Prostate gland (tissue), 2 donors: ENCODE measurements around the gene LYZL6.

Experiments used
- POLR2A ChIP-seq: fragments of 450-650 bp; IDR thresholded peaks from one replicate; pipeline ENCODE4 v1.6.1; 2016; ENCODE audit warnings: antibody characterized with exemption, mild to moderate bottlenecking
- POLR2AphosphoS5 ChIP-seq: sonication (generic); formaldehyde crosslinking; IDR thresholded peaks from one replicate; pipeline ENCODE4 v1.6.1; 2017; ENCODE audit warnings: antibody characterized with exemption
- TF ChIP-seq, protein P1 (sequence below), 4 experiments: fragments of 200-600 bp in 2 of 4; fragments of 450-650 bp in 2 of 4; sonication (generic) in 2 of 4; IDR thresholded peaks; 1 replicate in 3 of 4; 2 replicates in 1 of 4; pipeline ENCODE4 v1.5.1; 2016 to 2019; ENCODE audit warnings: antibody characterized with exemption in 4 of 4, mild to moderate bottlenecking in 2 of 4, moderate library complexity in 2 of 4

DNA sequence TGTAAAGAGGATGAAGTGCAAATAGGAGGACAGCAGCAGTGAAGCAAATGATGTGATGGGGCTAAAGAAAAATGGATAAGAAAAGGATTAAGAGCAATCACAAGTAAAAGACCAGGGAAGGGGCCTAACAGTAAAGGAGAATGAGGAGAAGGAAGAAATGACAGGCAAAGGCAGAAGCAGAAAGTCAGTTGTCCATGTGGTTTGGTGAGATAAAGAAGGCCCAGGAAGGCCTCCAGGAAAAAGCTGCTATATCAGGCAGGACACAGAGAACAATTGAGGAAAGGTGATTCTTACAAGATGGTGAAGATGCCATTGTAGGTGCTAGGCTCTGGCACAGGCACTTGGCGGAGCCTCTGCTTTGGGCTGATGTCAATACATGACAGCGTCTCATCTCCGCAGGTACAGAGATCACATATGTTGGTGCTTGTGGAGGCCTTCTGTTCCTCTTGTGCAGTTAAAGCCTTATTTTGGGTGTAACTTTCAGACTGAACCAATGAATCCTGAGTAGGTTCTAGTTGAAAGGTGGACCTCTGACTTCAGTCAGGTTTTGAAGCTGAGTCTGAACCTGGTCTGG lies 31.1 kb downstream of the LYZL6 start:
- TF ChIP-seq, protein P1, sequence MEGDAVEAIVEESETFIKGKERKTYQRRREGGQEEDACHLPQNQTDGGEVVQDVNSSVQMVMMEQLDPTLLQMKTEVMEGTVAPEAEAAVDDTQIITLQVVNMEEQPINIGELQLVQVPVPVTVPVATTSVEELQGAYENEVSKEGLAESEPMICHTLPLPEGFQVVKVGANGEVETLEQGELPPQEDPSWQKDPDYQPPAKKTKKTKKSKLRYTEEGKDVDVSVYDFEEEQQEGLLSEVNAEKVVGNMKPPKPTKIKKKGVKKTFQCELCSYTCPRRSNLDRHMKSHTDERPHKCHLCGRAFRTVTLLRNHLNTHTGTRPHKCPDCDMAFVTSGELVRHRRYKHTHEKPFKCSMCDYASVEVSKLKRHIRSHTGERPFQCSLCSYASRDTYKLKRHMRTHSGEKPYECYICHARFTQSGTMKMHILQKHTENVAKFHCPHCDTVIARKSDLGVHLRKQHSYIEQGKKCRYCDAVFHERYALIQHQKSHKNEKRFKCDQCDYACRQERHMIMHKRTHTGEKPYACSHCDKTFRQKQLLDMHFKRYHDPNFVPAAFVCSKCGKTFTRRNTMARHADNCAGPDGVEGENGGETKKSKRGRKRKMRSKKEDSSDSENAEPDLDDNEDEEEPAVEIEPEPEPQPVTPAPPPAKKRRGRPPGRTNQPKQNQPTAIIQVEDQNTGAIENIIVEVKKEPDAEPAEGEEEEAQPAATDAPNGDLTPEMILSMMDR (IDR thresholded peaks at IDR 0.05), result no peak
- TF ChIP-seq POLR2A (no peak), POLR2AphosphoS5 (no peak)
